HG02759 (cell line): ENCODE data around the gene COL7A1.

ENCODE experiments used
- ATAC-seq: cut with Tn5 transposase; IDR thresholded peaks from one replicate; pipeline ENCODE4 v1.9.1; 2021; ENCODE audit warnings: mild to moderate bottlenecking, moderate library complexity; ENCODE audit not compliant: unreplicated experiment

COL7A1 gene

DNA sequence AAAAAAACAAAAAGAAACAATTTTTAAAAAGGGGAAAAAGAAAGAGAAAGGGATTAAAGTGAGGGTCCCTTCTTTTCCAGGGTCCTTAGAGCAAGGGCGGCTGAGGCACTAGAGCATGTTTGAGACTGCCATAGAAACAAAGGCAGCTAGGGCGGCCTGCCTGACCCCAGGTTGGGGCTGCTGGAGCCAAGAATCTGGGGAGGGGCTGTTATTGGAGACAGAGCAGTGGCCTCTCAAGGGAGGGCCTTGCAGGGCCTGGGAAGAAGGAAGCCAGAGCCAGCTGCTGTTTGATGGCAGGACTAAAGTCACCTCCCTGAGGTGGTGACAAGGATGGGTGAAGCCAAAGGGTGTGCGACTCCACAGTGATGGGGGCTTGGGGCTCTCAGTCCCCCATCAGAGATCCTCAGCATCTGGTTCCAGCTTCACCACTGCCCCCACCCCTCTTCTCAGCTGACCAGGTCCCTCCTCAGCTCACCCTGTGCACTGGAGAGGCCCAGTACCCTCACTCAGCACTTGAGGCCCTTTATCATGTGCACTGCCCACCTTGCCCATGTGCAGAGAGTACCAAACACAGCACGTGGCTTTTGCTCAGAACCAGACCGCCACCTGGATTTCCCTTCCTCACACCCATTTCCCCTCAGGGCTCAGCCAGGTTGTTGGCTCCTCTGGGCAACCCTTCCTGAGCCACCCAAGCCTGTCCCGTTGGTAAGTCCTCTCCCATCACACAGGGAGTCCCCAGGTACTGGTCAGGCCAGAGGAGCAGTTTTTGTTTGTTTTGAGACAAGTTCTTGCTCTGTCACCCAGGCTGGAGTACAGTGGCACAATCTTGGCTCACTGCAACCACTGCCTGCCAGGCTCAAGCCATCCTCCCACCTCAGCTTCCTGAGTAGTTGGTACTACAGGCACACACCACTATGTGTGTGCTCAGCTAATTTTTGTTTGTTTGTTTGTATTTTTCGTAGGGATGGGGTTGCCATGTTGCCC, 24.7 kb upstream of the COL7A1 start:
- ATAC-seq, result no peak

DNA sequence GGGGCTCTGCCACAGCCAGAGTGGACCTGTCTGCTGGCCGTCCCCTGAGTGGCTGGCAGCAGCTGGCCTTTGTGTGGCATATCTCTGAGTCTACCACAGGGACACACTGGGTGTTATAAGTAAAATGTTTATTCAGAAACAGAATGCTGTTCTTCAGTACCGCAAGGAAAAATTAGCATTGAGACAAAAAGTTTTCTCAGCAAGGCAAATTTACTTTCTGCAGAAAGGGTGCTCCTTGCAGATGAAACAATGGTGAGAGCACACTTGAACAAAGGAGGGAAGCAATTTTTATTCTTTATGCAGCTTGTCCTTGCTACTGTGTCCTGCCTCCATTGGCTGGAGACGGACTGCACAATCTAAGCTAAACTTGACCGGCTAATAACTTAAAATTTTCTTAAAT, 22.4 kb upstream of the COL7A1 start:
- ATAC-seq, result no peak

DNA sequence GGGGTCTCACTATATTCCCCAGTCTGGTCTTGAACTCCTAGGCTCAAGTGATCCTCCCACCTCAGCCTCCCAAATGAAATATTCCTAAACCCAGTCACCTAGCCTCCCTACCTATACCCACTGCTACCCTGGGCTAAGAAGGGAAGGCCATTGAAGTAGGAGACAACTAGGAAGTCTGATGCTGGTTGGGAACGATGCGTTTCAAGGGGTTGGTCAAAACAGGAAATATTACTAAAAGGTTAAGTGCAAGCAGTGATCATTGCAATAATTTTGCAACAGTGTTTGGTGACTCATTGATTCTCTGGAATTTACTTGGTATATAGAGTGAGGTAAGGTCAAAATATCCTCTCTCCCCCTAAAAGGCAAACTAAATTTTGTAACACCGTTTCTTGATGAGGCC, 18.9 kb upstream of the COL7A1 start:
- ATAC-seq, result no peak

DNA sequence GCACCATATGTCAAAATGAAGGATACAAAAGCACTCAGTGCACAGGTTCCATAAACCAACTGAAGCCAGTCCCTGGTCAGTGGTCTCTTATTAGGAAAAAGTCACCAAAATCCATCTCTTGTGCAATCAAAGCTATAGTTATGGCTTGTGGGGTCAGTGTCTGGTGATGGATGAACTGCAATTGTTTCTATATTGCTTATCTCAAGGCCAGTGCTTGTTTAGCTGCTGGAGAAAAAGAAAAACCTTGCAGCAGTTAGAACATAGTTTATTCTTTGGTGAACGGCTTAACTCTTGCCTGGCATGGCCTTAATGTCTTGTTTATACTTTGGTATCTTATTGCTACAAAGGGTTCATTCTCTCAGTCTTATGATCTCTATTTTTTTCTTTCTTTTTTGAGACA, 17.2 kb upstream of the COL7A1 start:
- ATAC-seq, result no peak

- peak; percentile 99 for ATAC-seq
Measured at GRCh38 chr3:48609088-48610005, 14.2 kb upstream of the COL7A1 start, which contains the start of gene UQCRC1. Gene UQCRC1 (minus strand): TSS chr3:48609646. CDS start chr3:48609620, 26 bp downstream.

GRCh38 chr3:48607519-48607918, 12.4 kb upstream of the COL7A1 start:
- ATAC-seq, result no peak

GRCh38 chr3:48601622-48601994, 6.5 kb upstream of the COL7A1 start:
- no peak for ATAC-seq

DNA sequence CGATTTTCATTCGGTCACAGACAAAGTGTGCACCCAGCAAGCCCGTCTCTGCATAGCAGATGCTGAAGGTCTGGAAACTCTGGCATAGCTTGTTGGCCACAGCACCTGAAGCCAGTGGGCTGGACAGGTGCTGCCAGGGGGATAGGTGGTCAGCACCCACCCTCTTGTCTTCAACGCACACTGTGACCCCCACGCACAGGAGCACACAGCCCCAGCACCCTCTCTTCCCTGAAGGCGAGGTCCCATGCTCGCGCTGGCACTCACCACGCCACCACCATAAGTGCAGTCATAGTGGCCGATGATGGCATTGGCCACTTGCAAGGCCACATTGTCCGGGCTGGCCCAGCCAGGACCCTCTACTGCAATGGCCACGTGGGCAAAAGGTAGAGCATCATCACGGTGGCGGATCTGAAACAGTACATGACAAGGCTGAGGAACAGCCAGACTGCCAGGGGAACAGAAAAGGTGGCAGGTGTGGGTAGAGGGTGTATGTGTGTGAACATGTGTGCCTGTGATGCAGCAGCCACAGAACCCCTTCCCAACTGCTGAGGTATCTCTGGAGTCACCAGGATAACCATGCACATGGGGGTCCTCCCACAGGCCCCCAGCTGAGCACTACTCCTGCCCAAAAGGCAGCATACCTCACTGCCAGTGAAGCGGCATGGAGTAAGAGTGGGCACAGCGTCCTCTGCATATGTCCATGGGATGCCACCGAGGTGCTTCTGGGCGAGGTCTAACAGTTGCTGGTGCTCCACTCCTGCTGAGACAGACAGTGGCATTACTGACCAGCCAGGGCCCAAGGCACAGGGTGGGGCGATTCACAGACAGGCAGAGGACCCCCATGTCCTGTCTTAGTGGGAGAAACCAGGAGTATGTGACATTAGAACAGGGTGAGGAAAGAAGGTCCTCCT, 5.8 kb upstream of the COL7A1 start:
- ATAC-seq, result no peak

DNA sequence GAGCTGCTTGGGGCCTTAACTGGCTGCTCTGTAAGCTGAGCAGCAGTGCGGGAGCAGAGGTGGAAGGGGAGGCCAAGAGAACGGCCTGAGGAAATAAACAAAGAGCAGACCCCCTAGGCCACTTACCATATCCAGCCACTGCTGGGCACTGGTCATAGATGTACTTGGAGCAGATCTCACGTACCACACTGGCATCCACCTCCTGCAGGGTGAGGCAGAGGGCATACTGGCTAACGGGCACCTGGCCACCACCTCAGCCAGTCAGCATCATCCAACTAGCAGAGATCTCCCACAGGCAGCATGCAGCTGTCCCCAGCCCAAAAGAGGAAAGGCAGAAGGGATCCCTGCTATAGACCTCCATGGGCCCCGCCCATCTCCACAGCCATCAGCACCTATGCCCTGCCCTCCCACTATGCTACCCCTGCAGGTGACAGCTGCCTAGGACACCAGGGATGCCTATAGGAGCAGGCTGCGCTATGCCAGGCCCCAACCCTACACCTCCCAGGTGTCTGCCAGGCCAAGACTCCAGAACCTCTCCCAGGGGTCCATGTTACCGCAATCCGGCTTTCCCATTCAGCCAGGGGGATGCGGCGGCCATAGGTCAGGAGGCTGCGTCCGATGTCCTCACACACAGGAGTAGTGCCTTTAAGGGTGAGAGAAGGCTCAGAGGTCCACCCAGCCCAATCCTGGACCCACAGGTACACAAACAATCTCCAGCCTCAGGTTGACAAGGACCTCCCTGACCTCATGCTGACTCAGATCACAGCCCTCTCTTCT, 4.6 kb upstream of the COL7A1 start:
- no peak for ATAC-seq

DNA sequence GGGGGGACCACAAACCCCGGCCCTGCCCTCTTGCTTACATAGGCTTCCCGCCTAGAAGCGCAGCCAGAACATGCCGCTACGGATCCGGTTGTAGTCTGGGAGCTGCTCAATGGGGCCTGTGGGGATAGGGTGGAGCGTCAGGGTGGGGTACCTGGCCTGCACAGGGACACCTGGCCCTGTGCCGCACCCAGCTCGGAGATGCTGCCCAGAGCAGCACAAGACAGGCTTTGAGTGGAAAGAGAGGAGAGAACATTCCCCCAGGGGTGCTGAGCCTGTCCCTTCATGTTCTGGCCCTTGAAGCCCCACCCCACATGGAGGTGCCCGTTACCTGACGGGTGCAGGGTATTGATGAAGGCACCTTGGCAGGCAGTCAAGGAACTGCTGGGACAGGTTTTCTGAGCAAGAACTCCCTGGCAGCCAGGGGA, 4.0 kb upstream of the COL7A1 start:
- no peak for ATAC-seq

- no peak for ATAC-seq
Measured at GRCh38 chr3:48598323-48599076, 3.4 kb upstream of the COL7A1 start.

DNA sequence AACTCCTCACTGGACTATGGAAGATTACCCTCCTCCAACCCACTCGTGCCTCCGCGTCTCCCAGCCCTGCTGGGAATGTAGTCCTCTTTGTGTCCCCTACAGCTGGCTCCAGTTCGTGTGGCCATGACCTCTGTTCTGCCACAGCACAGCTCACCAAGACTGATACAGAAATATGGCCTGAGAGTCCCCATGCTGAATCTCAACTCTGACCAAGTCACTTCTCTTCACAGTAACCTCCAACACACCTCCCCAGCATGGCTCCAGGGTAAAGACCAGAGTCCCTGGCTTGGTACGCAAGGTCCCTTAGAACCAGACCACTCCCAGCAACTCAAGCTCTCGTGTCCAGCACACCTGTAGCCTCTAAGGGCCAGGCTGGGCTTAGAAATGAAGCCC, 2.3 kb upstream of the COL7A1 start:
- ATAC-seq, result no peak

DNA sequence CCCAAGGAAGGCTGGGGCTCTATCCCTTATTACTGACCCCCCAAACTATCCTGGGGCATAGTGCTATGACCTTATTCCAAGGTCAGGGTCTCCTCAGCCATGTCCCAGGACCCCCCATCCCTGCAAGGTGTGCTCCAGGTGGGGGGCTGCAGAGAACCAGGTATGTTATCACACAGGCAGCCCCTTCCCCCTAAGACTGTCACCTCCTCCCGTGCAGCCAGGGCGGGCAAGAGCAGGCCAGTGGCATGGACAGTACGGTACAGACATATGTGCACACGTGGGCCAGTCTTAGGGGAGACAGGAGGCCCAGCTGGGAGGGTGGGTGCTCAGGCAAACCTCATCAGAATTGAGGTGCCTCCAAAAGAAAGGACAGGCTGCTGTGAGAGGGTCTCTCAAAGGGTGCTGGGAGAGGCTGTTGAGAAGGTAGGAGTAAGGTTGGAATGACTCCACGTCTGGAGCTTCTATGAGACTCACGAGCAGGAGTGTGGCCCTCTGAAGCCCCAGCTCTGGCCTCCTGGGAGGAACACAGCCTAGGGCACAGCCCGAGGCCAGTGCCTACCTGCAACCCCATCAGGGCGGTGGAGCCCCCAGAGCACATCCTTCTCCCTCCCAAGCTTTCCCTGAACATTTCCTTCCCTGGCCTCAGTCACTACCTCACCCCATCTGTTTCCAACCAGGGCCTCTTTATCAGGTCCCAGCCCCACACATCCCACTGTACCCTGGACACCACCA, 1.7 kb upstream of the COL7A1 start:
- ATAC-seq, result no peak

DNA sequence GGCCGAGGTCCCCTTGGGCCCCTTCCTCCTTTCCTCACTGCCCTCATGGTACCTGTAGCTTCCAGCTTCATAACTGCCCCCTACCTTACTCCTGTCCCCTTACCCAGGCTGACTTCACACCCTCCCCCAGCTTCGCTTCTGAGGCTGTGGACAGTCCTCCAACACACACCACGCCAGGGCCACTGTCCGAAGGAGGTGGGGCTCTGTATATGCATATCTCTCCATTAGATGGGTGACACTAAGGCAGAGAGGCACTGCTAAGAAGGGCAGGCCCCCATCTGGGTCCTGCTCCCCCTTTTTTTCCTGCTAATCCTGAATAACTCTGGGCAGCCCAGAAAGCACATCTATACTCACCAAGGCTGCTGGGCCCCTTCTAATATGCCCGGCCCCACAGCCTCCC, 1.0 kb upstream of the COL7A1 start:
- ATAC-seq, result no peak

DNA sequence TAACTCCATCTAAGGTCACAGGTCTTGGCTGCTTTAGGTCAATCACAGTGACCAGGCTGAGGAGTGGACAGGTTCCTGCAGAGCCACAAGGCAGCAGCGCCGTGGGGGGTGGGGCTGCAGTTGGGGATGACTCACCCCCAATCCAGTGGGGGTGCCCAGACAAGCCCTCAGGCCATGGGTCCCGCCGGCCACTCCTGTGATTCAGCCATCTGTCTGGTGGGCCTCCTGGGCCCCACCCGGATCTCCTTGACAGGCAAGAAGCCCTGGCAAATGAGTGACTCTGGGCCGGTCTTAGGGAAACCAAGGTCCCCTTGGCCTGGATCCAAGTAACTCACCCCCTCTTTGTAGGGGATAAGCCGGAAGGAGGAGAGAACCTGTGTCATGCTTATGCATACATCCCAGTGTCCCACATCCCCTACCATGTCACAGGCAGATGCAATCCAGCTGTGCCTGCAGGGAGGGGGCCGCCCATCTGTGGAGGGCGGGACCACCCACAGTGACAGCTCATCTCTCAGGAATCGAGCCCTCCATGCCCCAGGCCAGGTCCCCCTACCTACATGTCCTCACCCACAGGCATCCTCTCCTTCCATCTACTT, 495 bp upstream of the COL7A1 start:
- no peak for ATAC-seq

DNA sequence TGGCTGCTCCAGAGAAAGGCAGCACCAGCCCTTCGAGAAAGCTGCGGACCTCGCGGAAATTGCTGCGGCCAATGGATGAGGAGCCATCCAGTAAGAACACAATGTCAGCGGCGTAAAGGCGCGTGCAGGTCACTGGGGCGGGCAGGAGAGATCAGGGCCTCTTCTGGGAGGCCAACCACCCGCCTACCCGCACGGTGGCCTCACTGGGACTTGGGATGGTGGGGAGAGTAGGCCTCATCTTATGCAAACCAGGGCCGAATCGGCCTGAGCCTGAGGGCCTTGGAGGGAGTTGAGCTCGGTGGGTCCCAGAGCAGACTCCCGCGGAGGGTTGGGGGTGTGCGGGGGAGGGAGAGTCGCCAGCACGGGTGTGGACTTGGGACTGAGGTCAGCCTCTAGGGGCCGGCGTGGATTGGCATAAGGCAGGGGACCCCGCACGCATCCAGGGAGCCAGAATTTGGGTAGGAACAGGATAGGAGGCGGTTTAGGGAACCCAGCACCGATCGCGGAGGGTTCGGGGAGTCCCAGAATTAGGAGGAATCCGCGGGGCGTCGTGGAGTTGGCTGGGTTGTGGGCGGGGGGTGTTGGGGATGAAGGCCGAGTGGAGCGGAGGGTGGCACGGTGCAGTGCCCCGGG, 596 bp downstream of the COL7A1 start:
- no peak for ATAC-seq

DNA sequence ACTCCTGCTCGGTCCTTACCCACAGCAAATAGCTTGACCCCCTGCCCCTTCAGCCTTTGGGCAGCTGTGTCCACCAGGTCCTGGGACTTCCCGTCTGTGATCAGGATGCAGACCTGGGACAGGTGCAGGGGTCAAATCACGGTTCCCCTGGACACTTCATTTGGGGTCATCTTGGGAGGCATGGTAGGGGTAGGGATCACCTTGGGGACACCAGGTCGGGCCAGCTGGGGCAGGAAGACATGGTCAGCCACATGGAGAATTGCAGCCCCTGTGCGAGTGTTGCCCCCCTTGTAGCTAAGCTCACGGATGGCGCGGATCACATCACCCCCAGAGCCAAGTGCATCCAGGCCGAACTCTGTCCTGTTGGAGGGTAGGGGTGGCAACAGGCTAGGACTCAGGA, 1.8 kb downstream of the COL7A1 start:
- no peak for ATAC-seq
